HEK293 (cell line): ENCODE data around the gene WDR4.
"Not testable (repeated sequence)": the region's sequence is repeated elsewhere in the genome, so short reads cannot be mapped to it uniquely, and the experiment has no call there.

ENCODE experiments used
- CTCF ChIA-PET: fragments of 350-600 bp; formaldehyde crosslinking; extraction: SDS; loops from one replicate; lab custom pipeline; 2021; ENCODE audit warnings: antibody characterized with exemption; lab: Yijun Ruan, JAX
- POLR2A ChIA-PET: fragments of 300-600 bp; formaldehyde crosslinking; extraction: SDS; loops from one replicate; lab custom pipeline; 2020; ENCODE audit warnings: antibody characterized with exemption, inconsistent platforms; lab: Yijun Ruan, JAX
- H3K27ac ChIP-seq: fragments of 200-500 bp; sonication (Bioruptor generic); 2 replicates; pipeline ENCODE4 v1.5.1; 2014; ENCODE audit warnings: low read depth, low read length, control low read depth, inconsistent platforms; ENCODE audit errors: extremely low read depth
- H3K36me3 ChIP-seq, 2 experiments: fragments of 200-500 bp in 1 of 2; sonication (Bioruptor generic) in 1 of 2; 1 replicate in 1 of 2; 2 replicates in 1 of 2; pipeline ENCODE4 v1.5.1; 2014 to 2017; ENCODE audit warnings: inconsistent platforms in 2 of 2, low read length in 2 of 2; ENCODE audit not compliant: control insufficient read depth in 2 of 2, insufficient read depth in 1 of 2
- H3K4me1 ChIP-seq: fragments of 200-500 bp; sonication (Bioruptor generic); 2 replicates; pipeline ENCODE4 v1.5.1; 2014; ENCODE audit warnings: mild to moderate bottlenecking, low read length, inconsistent platforms; ENCODE audit not compliant: control insufficient read depth, insufficient read depth
- H3K4me3 ChIP-seq: 2 replicates; pipeline ENCODE4 v1.5.1; 2011; ENCODE audit warnings: low read depth, mild to moderate bottlenecking, control low read depth, low read length, moderate library complexity
- H3K9me3 ChIP-seq: fragments of 200-500 bp; sonication (Bioruptor generic); 2 replicates; pipeline ENCODE4 v1.5.1; 2014; ENCODE audit warnings: low read depth, low read length, inconsistent platforms; ENCODE audit not compliant: control insufficient read depth, insufficient read depth
- CTCF ChIP-seq: fragments of 450-650 bp; formaldehyde crosslinking; IDR thresholded peaks from 2 replicates; pipeline ENCODE4 v1.5.1; 2016; ENCODE audit warnings: missing biosample characterization, missing genetic modification characterization
- GLI2 ChIP-seq: fragments of 450-650 bp; formaldehyde crosslinking; IDR thresholded peaks from 2 replicates; pipeline ENCODE4; 2017; ENCODE audit warnings: missing biosample characterization, missing genetic modification characterization, low read depth, borderline replicate concordance
- HOXD13 ChIP-seq: sonication (generic); formaldehyde crosslinking; IDR thresholded peaks from 2 replicates; pipeline ENCODE4 v1.8.0; 2022; ENCODE audit warnings: missing genetic modification reagents, borderline replicate concordance
- KLF1 ChIP-seq: fragments of 450-650 bp; formaldehyde crosslinking; IDR thresholded peaks from 2 replicates; pipeline ENCODE4 v1.5.1; 2016; ENCODE audit warnings: missing biosample characterization, missing genetic modification characterization
- MEIS1 ChIP-seq: sonication (generic); formaldehyde crosslinking; IDR thresholded peaks from 2 replicates; pipeline ENCODE4 v1.8.1; 2022; ENCODE audit warnings: missing genetic modification reagents, mild to moderate bottlenecking, borderline replicate concordance
- OSR2 ChIP-seq: fragments of 450-650 bp; formaldehyde crosslinking; IDR thresholded peaks from 2 replicates; pipeline ENCODE4 v1.5.1; 2016; ENCODE audit warnings: missing biosample characterization, missing genetic modification characterization
- PATZ1 ChIP-seq: fragments of 450-650 bp; formaldehyde crosslinking; IDR thresholded peaks from 2 replicates; pipeline ENCODE4 v1.5.1; 2016; ENCODE audit warnings: missing biosample characterization, missing genetic modification characterization
- TRIM28 ChIP-seq: IDR thresholded peaks from 2 replicates; pipeline ENCODE4 v1.6.1; 2011; ENCODE audit warnings: low read length, control low read depth, borderline replicate concordance
- WT1 ChIP-seq: fragments of 450-650 bp; formaldehyde crosslinking; IDR thresholded peaks from 2 replicates; pipeline ENCODE4 v1.5.1; 2016; ENCODE audit warnings: missing biosample characterization, missing genetic modification characterization
- ZBTB8A ChIP-seq: fragments of 450-650 bp; formaldehyde crosslinking; IDR thresholded peaks from 2 replicates; pipeline ENCODE4 v1.5.1; 2016; ENCODE audit warnings: missing biosample characterization, missing genetic modification characterization
- ZEB2 ChIP-seq: fragments of 450-650 bp; formaldehyde crosslinking; IDR thresholded peaks from 2 replicates; pipeline ENCODE4 v1.5.1; 2016; ENCODE audit warnings: missing biosample characterization, missing genetic modification characterization
- ZNF148 ChIP-seq: fragments of 450-650 bp; formaldehyde crosslinking; IDR thresholded peaks from 2 replicates; pipeline ENCODE4 v1.5.0; 2017; ENCODE audit warnings: missing biosample characterization, missing genetic modification characterization, borderline replicate concordance
- ZNF155 ChIP-seq: fragments of 450-650 bp; formaldehyde crosslinking; IDR thresholded peaks from 2 replicates; pipeline ENCODE4 v1.5.1; 2016; ENCODE audit warnings: missing biosample characterization, missing genetic modification characterization
- ZNF18 ChIP-seq: fragments of 450-650 bp; formaldehyde crosslinking; IDR thresholded peaks from 2 replicates; pipeline ENCODE4 v1.5.1; 2016; ENCODE audit warnings: missing biosample characterization, missing genetic modification characterization
- ZNF23 ChIP-seq: fragments of 450-650 bp; formaldehyde crosslinking; IDR thresholded peaks from 2 replicates; pipeline ENCODE4 v1.5.1; 2016; ENCODE audit warnings: missing biosample characterization, missing genetic modification characterization, borderline replicate concordance
- ZNF239 ChIP-seq: fragments of 450-650 bp; formaldehyde crosslinking; IDR thresholded peaks from 2 replicates; pipeline ENCODE4 v1.5.1; 2016; ENCODE audit warnings: missing biosample characterization, missing genetic modification characterization
- ZNF24 ChIP-seq: fragments of 450-650 bp; formaldehyde crosslinking; IDR thresholded peaks from 2 replicates; pipeline ENCODE4 v1.5.1; 2016; ENCODE audit warnings: missing biosample characterization, missing genetic modification characterization
- ZNF335 ChIP-seq: fragments of 450-650 bp; formaldehyde crosslinking; conservative IDR thresholded peaks from 2 replicates; pipeline ENCODE4 v1.5.1; 2016; ENCODE audit warnings: missing biosample characterization, missing genetic modification characterization
- ZNF350 ChIP-seq: fragments of 450-650 bp; formaldehyde crosslinking; IDR thresholded peaks from 2 replicates; pipeline ENCODE4 v1.5.0; 2017; ENCODE audit warnings: missing biosample characterization, mild to moderate bottlenecking, missing genetic modification characterization
- ZNF37A ChIP-seq: fragments of 450-650 bp; IDR thresholded peaks from 2 replicates; pipeline ENCODE4 v1.5.1; 2018; ENCODE audit warnings: missing biosample characterization, missing genetic modification characterization
- ZNF426 ChIP-seq: fragments of 450-650 bp; formaldehyde crosslinking; IDR thresholded peaks from 2 replicates; pipeline ENCODE4 v1.5.1; 2017; ENCODE audit warnings: missing biosample characterization, missing genetic modification characterization, mild to moderate bottlenecking, inconsistent platforms, moderate library complexity
- ZNF510 ChIP-seq: fragments of 450-650 bp; formaldehyde crosslinking; IDR thresholded peaks from 2 replicates; pipeline ENCODE4 v1.5.1; 2018; ENCODE audit warnings: mild to moderate bottlenecking, missing genetic modification characterization, missing biosample characterization; ENCODE audit not compliant: insufficient replicate concordance
- ZNF555 ChIP-seq: fragments of 450-650 bp; formaldehyde crosslinking; conservative IDR thresholded peaks from 2 replicates; pipeline ENCODE4 v1.5.1; 2017; ENCODE audit warnings: missing biosample characterization, mild to moderate bottlenecking, missing genetic modification characterization, inconsistent platforms
- ZNF561 ChIP-seq: fragments of 450-650 bp; IDR thresholded peaks from 2 replicates; pipeline ENCODE4 v1.5.1; 2018; ENCODE audit warnings: missing biosample characterization, missing genetic modification characterization, borderline replicate concordance
- ZNF600 ChIP-seq: fragments of 450-650 bp; formaldehyde crosslinking; IDR thresholded peaks from 2 replicates; pipeline ENCODE4 v1.5.1; 2016; ENCODE audit warnings: missing biosample characterization, missing genetic modification characterization
- ZNF610 ChIP-seq: fragments of 450-650 bp; formaldehyde crosslinking; IDR thresholded peaks from 2 replicates; pipeline ENCODE4 v1.5.1; 2016; ENCODE audit warnings: missing biosample characterization, missing genetic modification characterization, borderline replicate concordance
- ZNF629 ChIP-seq: fragments of 450-650 bp; formaldehyde crosslinking; IDR thresholded peaks from 2 replicates; pipeline ENCODE4 v1.5.1; 2017; ENCODE audit warnings: missing biosample characterization, missing genetic modification characterization
- ZSCAN23 ChIP-seq: fragments of 450-650 bp; formaldehyde crosslinking; IDR thresholded peaks from 2 replicates; pipeline ENCODE4 v1.5.1; 2016; ENCODE audit warnings: missing biosample characterization, missing genetic modification characterization
- ZXDB ChIP-seq: fragments of 450-650 bp; formaldehyde crosslinking; IDR thresholded peaks from 2 replicates; pipeline ENCODE4 v1.5.1; 2016; ENCODE audit warnings: missing biosample characterization, missing genetic modification characterization

Gene WDR4

GRCh38 chr21:42806509-42807140, 72.7 kb downstream of the WDR4 start:
- ChIA-PET CTCF (interaction anchor here (0.5 to 0.9 kb wide), 2 partner anchors 11 to 15 kb away, joined by 4 read pairs; no protein-coding TSS in a partner anchor), POLR2A (no interaction called here)
- H3K27ac ChIP-seq = no peak overlapping the region
- H3K36me3 ChIP-seq = no peaks in the 10 kb centered on the region
- TF ChIP-seq ZNF510 (no peak), ZBTB8A (tag by site-specific recombination) (no peak), CTCF (tag by site-specific recombination) (no peak), PATZ1 (no peak), ZSCAN23 (tag by site-specific recombination) (no peak), ZNF148 (no peak), GLI2 (tag by site-specific recombination) (no peak), TRIM28 (no peak), ZNF23 (tag by site-specific recombination) (no peak), ZNF155 (tag by site-specific recombination) (no peak), HOXD13 (CRISPR knock-in tag) (no peak), MEIS1 (CRISPR knock-in tag) (no peak), ZNF37A (tag by site-specific recombination) (no peak), ZNF350 (tag by site-specific recombination) (no peak), ZNF24 (tag by site-specific recombination) (no peak)
- H3K4me3 ChIP-seq = no peak overlapping the region
- H3K4me1 ChIP-seq = peaks cover 7% of the 10 kb centered on the region; the same call in 1 of the 2 replicates
- H3K9me3 ChIP-seq = no peaks in the 10 kb centered on the region

GRCh38 chr21:42801616-42802015, 77.7 kb downstream of the WDR4 start:
- H3K4me1 ChIP-seq, H3K36me3 ChIP-seq, H3K9me3 ChIP-seq, H3K4me3 ChIP-seq: not testable (repeated sequence)
- POLR2A ChIA-PET = interaction anchor here (0.9 kb wide), 1 partner anchor 21 kb away, joined by 4 read pairs; no protein-coding TSS in a partner anchor
- peak; percentile 83; the same call in 1 of the 2 replicates for TF ChIP-seq ZNF18
- TF ChIP-seq ZNF239 (tag by site-specific recombination) = 0 out of 2 replicates have a peak, but pooled peaks have one; percentile 22
- TF ChIP-seq ZNF561 (tag by site-specific recombination) = peak; percentile 70; the same call in 1 of the 2 replicates
- peak; percentile 72 for TF ChIP-seq ZNF335
- peak; percentile 55 for TF ChIP-seq KLF1 (tag by site-specific recombination)
- TF ChIP-seq ZNF555 (tag by site-specific recombination) = peak; percentile 2; the same call in 1 of the 2 replicates
- TF ChIP-seq ZXDB (tag by site-specific recombination) = peak; percentile 67; the same call in 1 of the 2 replicates
- TF ChIP-seq ZNF610 (tag by site-specific recombination) = peak; percentile 77; the same call in 1 of the 2 replicates
- TF ChIP-seq ZNF629 (tag by site-specific recombination) = 0 out of 2 replicates have a peak, but pooled peaks have one; percentile 34
- TF ChIP-seq ZNF600 (tag by site-specific recombination) = 0 out of 2 replicates have a peak, but pooled peaks have one; percentile 20
- TF ChIP-seq OSR2 (tag by site-specific recombination) = peak; percentile 84
- TF ChIP-seq ZNF426 (tag by site-specific recombination) = 0 out of 2 replicates have a peak, but pooled peaks have one; percentile 3
- peak; percentile 97 for TF ChIP-seq WT1
- TF ChIP-seq ZEB2 (tag by site-specific recombination) = peak; percentile 65; the same call in 1 of the 2 replicates
- TF ChIP-seq, all 188 proteins: peak for 14; not testable (repeated sequence) for 174
- H3K27ac ChIP-seq = not testable (repeated sequence)
- CTCF ChIA-PET = interaction anchor here (0.6 kb wide), 2 partner anchors 28 to 68 kb away, joined by 3 to 5 read pairs; no protein-coding TSS in a partner anchor
